ENCODE results near the gene KAT8.

DNA sequence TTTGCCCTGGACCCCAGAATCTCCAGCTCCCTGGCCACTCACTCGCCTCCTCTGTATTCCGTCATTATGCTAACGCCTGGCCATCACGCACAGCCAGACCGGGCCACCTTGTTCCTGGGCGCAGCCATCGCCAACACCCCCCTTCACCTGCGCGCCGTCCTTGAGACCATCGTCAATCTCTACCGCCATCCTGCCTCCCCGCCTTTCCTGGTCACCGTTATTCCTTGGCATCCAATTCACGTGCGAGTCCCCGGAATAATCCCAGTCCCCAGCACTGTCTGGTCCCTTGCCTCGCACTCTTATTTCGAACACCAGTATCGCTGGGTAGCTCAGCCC lies 23.4 kb upstream of the KAT8 start:
- no peak for TF ChIP-seq EZH2phosphoT487 (IDR thresholded peaks at IDR 0.05; ENCODE audit: borderline replicate concordance, low read length)
- TF ChIP-seq CTCF (conservative IDR thresholded peaks at IDR 0.05; ENCODE audit: low read depth, low read length), result no peak
- no peak for TF ChIP-seq EZH2 (IDR thresholded peaks at IDR 0.05; ENCODE audit: low read length, unreplicated experiment)

Data from PC-3 (cell line).